A549 (cell line): Measurements from ENCODE around the gene IGHMBP2.

Experiments used
- E2F6 ChIP-seq: IDR thresholded peaks from 2 replicates; pipeline ENCODE4 v1.6.1; 2012; ENCODE audit warnings: low read depth, borderline replicate concordance
- MAX ChIP-seq: IDR thresholded peaks from 2 replicates; pipeline ENCODE4 v1.6.1; 2012
- MAZ ChIP-seq: fragments of 150-350 bp; IDR thresholded peaks from 2 replicates; pipeline ENCODE4 v1.6.1; 2014; ENCODE audit warnings: antibody characterized with exemption, low read depth, low read length, borderline replicate concordance
- PHF8 ChIP-seq: fragments of 200-600 bp; sonication (generic); IDR thresholded peaks from 2 replicates; pipeline ENCODE4 v1.6.1; 2016; ENCODE audit warnings: low read depth, mild to moderate bottlenecking, antibody characterized with exemption, moderate library complexity, borderline replicate concordance
- POLR2A ChIP-seq: IDR thresholded peaks from 2 replicates; pipeline ENCODE4 v1.6.1; 2012; ENCODE audit warnings: mild to moderate bottlenecking, low read length
- REST ChIP-seq: fragments of 200-600 bp; sonication (generic); IDR thresholded peaks from 2 replicates; pipeline ENCODE4 v1.6.1; 2016; ENCODE audit warnings: antibody characterized with exemption, mild to moderate bottlenecking, moderate library complexity
- RNF2 ChIP-seq: fragments of 200-600 bp; sonication (generic); IDR thresholded peaks from 2 replicates; pipeline ENCODE4 v1.6.1; 2016; ENCODE audit warnings: low read depth, mild to moderate bottlenecking, antibody characterized with exemption, moderate library complexity, borderline replicate concordance
- TF ChIP-seq, protein P1 (sequence below): fragments of >200 bp; sonication (Bioruptor Twin); formaldehyde crosslinking; IDR thresholded peaks from 3 replicates; pipeline ENCODE4 v1.5.1; 2016

DNA sequence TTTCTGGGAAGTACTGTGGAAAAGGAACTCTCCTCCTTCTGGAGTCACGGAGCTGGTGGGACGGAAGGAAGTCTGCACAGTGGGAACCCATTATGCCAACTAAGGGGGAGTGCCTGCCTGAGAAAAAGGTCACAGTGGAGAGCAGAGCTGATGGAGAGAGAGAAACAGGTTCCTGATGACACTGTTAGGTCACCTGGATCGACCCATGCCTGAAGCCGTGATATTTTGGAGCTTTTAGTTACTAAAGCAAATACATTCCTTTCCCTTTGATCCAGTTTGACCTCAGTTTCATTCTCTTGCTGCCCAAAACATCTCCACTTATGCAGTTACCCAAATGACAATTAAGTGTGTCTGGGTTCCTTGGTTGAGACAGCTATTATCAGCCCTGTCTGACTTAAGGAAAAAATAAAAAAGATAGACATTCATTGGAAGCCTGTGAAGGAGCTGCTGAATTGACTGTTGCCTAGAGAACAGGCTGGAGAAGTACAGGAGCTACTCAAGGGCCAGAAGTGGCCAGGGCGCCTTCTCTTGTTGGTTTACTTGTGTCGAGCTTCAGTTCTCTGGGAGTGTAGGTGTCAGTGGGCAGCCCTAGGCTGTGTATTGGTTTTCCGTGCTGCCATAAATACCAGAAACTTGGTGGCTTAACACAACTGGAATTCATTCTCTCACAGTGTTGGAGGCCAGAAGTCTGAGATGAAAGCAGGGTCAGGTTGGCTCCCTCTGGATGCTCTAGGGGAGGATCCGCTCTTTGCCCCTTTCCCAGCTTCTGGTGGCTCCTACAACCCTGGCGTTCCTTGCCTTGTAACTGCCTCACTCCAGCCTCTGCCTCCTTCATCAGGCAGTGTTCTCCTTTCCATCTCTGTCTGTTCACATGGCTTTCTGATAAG is 63.4 kb downstream of the IGHMBP2 start:
- TF ChIP-seq POLR2A (no peak), RNF2 (no peak), E2F6 (no peak), MAZ (no peak), MAX (no peak), REST (no peak), PHF8 (no peak)
- TF ChIP-seq, protein P1, sequence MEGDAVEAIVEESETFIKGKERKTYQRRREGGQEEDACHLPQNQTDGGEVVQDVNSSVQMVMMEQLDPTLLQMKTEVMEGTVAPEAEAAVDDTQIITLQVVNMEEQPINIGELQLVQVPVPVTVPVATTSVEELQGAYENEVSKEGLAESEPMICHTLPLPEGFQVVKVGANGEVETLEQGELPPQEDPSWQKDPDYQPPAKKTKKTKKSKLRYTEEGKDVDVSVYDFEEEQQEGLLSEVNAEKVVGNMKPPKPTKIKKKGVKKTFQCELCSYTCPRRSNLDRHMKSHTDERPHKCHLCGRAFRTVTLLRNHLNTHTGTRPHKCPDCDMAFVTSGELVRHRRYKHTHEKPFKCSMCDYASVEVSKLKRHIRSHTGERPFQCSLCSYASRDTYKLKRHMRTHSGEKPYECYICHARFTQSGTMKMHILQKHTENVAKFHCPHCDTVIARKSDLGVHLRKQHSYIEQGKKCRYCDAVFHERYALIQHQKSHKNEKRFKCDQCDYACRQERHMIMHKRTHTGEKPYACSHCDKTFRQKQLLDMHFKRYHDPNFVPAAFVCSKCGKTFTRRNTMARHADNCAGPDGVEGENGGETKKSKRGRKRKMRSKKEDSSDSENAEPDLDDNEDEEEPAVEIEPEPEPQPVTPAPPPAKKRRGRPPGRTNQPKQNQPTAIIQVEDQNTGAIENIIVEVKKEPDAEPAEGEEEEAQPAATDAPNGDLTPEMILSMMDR, result no peak
